GM06990 (cell line): Measurements from ENCODE around the gene NXF3.

Experiments used
- DNase-seq: peaks from one replicate; pipeline ENCODE4 v3.0.0-alpha.2; 2011; ENCODE audit not compliant: insufficient read length; ENCODE audit errors: extremely low read depth
- H3K27me3 ChIP-seq: replicated peaks from 2 replicates; pipeline ENCODE4 v1.6.0; 2011; ENCODE audit warnings: low read length; ENCODE audit not compliant: control insufficient read depth, insufficient read depth
- H3K36me3 ChIP-seq: 2 replicates; pipeline ENCODE4 v1.5.1; 2011; ENCODE audit warnings: low read length; ENCODE audit not compliant: control insufficient read depth, insufficient read depth
- H3K4me3 ChIP-seq: replicated peaks from 2 replicates; pipeline ENCODE4 v1.5.1; 2011; ENCODE audit warnings: low read depth, mild to moderate bottlenecking, control low read depth, low read length
- CTCF ChIP-seq: IDR thresholded peaks from 2 replicates; pipeline ENCODE4 v1.5.1; 2011; ENCODE audit warnings: low read length, control low read depth, mild to moderate bottlenecking, inconsistent platforms; ENCODE audit not compliant: insufficient read depth, poor library complexity, severe bottlenecking

Gene NXF3

DNA sequence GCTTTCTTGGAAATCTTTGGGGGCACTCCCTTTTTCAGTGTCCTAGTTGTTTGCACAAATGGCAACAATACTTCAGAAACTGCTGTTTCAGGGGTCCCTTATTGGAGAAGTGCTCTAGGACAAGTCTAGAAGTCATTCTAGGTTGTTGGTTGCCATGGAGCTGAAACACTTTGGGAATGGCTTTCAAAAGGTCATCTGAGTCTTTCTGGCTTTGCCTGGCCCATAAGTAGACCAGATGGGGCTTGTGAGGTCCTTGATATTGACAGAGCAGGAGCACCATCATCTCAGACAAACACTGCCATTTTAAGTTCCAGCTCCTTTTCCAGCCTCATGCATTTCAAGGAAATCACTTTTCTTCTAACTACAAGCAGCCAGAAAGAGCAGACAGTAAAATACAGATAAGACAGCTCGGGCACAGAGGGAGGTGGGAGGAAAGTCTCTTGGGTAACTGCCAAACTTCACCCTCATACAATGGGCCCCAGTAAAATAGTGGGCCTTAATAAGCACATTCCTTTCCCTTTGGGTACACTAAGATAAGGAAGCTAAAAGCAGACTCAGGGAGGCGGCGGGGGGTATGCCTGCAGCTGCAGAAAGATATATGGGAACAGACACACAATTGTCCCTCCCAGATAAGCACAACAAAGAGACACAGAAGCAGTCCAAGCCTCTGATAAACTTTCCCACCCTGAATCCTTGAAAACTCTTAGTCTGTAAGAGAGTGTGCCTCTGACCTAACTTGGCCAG lies 8.5 kb upstream of the NXF3 start:
- H3K4me3 ChIP-seq, result no peak overlapping the region
- no peaks in the 10 kb centered on the region for H3K27me3 ChIP-seq
- no peak for TF ChIP-seq CTCF
- H3K36me3 ChIP-seq, result no peaks in the 10 kb centered on the region
- no peak for DNase-seq

DNA sequence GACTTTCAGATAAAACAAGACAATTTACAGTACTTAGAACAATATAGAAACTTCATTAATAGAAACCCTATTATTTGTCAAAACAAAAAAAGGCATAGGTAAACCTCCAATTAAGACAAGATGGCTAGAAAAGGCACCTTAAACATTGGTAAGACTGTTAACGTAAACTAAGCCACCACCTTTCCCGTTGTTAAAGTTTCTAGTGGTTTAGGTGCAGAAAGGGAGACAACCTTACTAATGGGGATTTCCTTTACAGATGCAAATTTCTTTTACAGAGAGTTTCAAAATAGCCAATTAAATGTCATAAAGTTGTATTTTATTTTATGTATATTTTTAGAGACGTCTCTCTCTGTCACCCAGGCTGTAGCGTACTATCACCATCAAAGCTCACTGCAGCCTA lies 7.5 kb upstream of the NXF3 start:
- DNase-seq, result no peak
- H3K27me3 ChIP-seq, result no peaks in the 10 kb centered on the region
- H3K36me3 ChIP-seq, result no peaks in the 10 kb centered on the region
- TF ChIP-seq CTCF, result no peak
- no peak overlapping the region for H3K4me3 ChIP-seq

DNA sequence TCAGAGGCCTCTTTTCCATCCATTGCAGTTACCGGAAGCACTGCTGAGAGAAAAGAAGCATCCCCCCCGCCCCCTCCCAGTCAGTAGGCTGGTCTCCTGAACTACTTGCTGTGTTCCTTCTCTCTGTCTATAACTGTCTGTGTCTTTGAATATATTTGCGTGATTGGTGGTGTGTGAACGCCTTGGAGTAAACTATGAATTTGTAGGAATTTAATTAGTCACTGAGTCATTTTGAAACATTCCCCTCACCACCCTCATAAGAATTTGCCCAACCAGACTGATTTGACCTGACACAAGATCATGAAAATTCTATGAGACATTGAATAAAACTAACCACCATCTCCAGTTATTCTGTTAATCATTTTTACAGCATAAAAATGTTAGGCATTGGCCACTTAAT lies 6.7 kb upstream of the NXF3 start:
- H3K27me3 ChIP-seq, result no peaks in the 10 kb centered on the region
- no peak for TF ChIP-seq CTCF
- no peak overlapping the region for H3K4me3 ChIP-seq
- H3K36me3 ChIP-seq, result no peaks in the 10 kb centered on the region
- no peak for DNase-seq

DNA sequence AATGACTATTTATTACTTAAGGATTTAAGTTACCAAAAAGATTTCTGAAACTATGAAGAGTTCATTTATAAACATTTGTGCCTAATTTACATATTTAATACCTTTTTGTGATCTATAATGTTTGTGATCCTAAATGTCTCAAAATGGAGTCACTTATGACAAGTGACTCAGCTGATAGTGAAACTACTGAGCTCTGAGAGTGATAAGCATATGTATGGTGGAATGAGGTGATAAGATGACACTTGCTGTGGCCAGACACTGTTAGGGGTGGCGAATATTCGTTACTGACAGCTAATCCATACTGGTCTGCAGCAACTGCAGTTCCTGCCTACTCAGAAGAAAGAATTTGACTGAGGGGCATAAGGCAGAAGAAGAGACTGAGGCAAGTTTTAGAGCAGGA lies 5.5 kb upstream of the NXF3 start:
- Histone ChIP-seq H3K36me3 (no peaks in the 10 kb centered on the region), H3K4me3 (no peak overlapping the region), H3K27me3 (no peaks in the 10 kb centered on the region)
- no peak for TF ChIP-seq CTCF
- DNase-seq, result no peak

GRCh38 chrX:103081051-103081450 lies 11.9 kb downstream of the NXF3 start:
- H3K27me3 ChIP-seq, result no peaks in the 10 kb centered on the region; the same call in 1 of the 2 replicates
- no peaks in the 10 kb centered on the region for H3K36me3 ChIP-seq
- no peak overlapping the region for H3K4me3 ChIP-seq
- TF ChIP-seq CTCF, result no peak
- no peak for DNase-seq

GRCh38 chrX:103073467-103073866 lies 19.5 kb downstream of the NXF3 start:
- no peak for DNase-seq
- Histone ChIP-seq H3K27me3 (no peaks in the 10 kb centered on the region), H3K36me3 (no peaks in the 10 kb centered on the region), H3K4me3 (no peak overlapping the region)
- TF ChIP-seq CTCF, result no peak
